Measurements from ENCODE around the gene LCN15.
"Not testable (repeated sequence)": the region's sequence is repeated elsewhere in the genome, so short reads cannot be mapped to it uniquely, and the experiment has no call there.

LCN15 gene

GRCh38 chr9:136762221-136762691, 2.1 kb downstream of the LCN15 start:
- H4K91ac ChIP-seq (ENCODE audit: low read depth, low read length, poor library complexity): no peak overlapping the region
- no peak overlapping the region for H2BK12ac ChIP-seq (ENCODE audit: low read length)
- peaks cover 11% of the 10 kb centered on the region in 2 donors for H3K4me1 ChIP-seq (ENCODE audit: control insufficient read depth in 2 of 2, insufficient read depth in 1 of 2, low read depth in 1 of 2, low read length in 2 of 2)
- no peak overlapping the region for H3K4ac ChIP-seq (ENCODE audit: low read length)
- no peaks in the 10 kb centered on the region for H3K79me1 ChIP-seq (ENCODE audit: low read depth, low read length)
- H3K9ac ChIP-seq (ENCODE audit: low read depth, low read length, poor library complexity): peak overlapping the region; percentile 51
- peaks cover 0 to 4% (median 0%) of the 10 kb centered on the region in 3 experiments for H3K27me3 ChIP-seq (ENCODE audit: control insufficient read depth in 3 of 3, insufficient read depth in 3 of 3, low read depth in 1 of 3, low read length in 3 of 3)
- H3K14ac ChIP-seq (ENCODE audit: low read length): no peak overlapping the region
- no CpG with 5 or more reads among the region's 17 CpGs for WGBS, 2 donors (ENCODE audit: extremely low coverage in 2 of 2, insufficient read length in 2 of 2, insufficient replicate concordance in 1 of 2)
- peak overlapping the region; percentile 3 for H2AK5ac ChIP-seq (ENCODE audit: low read depth, low read length)
- H2BK120ac ChIP-seq (ENCODE audit: low read depth, low read length): no peak overlapping the region
- H3K27ac ChIP-seq (replicated peaks; ENCODE audit: low read length): peak overlapping the region; percentile 48
- peak overlapping the region; percentile 62 for H2BK5ac ChIP-seq (ENCODE audit: low read length)
- H4K8ac ChIP-seq (ENCODE audit: low read depth, low read length): no peak overlapping the region
- H3K36me3 ChIP-seq (replicated peaks in 1 of 2; ENCODE audit: control insufficient read depth in 2 of 2, insufficient read depth in 2 of 2, low read length in 2 of 2): no peaks in the 10 kb centered on the region
- H3K23ac ChIP-seq (ENCODE audit: low read depth, low read length, poor library complexity): no peak overlapping the region
- H3K18ac ChIP-seq (ENCODE audit: low read length): peak overlapping the region; percentile 85
- H3K4me2 ChIP-seq (ENCODE audit: insufficient read depth, low read length, poor library complexity, severe bottlenecking): no peak overlapping the region
- peak overlapping the region; percentile 79 for H2BK15ac ChIP-seq (ENCODE audit: low read length)
- H3K9me3 ChIP-seq (replicated peaks in 1 of 2; ENCODE audit: control insufficient read depth in 2 of 2, insufficient read depth in 1 of 2, low read depth in 1 of 2, low read length in 2 of 2): no peaks in the 10 kb centered on the region
- no peak overlapping the region for H2AFZ ChIP-seq (ENCODE audit: low read length)
- DNase-seq (ENCODE audit: low spot score): no peak
- no peak overlapping the region for H3K4me3 ChIP-seq (ENCODE audit: low read length in 2 of 2)

- peak overlapping the region; percentile 98 for H2AK5ac ChIP-seq (ENCODE audit: low read depth, low read length)
- H2BK120ac ChIP-seq (ENCODE audit: low read depth, low read length): no peak overlapping the region
- no peaks in the 10 kb centered on the region for H3K36me3 ChIP-seq (replicated peaks in 1 of 2; ENCODE audit: control insufficient read depth in 2 of 2, insufficient read depth in 2 of 2, low read length in 2 of 2)
- DNase-seq (ENCODE audit: low spot score): no peak
- peaks cover 11% of the 10 kb centered on the region in 2 donors for H3K4me1 ChIP-seq (ENCODE audit: control insufficient read depth in 2 of 2, insufficient read depth in 1 of 2, low read depth in 1 of 2, low read length in 2 of 2)
- WGBS, 2 donors (ENCODE audit: extremely low coverage in 2 of 2, insufficient read length in 2 of 2, insufficient replicate concordance in 1 of 2): no CpG with 5 or more reads among the region's 13 CpGs
- H3K23ac ChIP-seq (ENCODE audit: low read depth, low read length, poor library complexity): peak overlapping the region; percentile 67
- H3K4me2 ChIP-seq (ENCODE audit: insufficient read depth, low read length, poor library complexity, severe bottlenecking): no peak overlapping the region
- H2BK15ac ChIP-seq (ENCODE audit: low read length): peak overlapping the region; percentile 79
- H3K14ac ChIP-seq (ENCODE audit: low read length): no peak overlapping the region
- H3K9ac ChIP-seq (ENCODE audit: low read depth, low read length, poor library complexity): peak overlapping the region; percentile 64
- H3K27ac ChIP-seq (replicated peaks; ENCODE audit: low read length): no peak overlapping the region
- peak overlapping the region; percentile 63 for H2BK12ac ChIP-seq (ENCODE audit: low read length)
- no peak overlapping the region for H3K4me3 ChIP-seq (ENCODE audit: low read length in 2 of 2)
- peak overlapping the region; percentile 84 for H3K18ac ChIP-seq (ENCODE audit: low read length)
- H2BK5ac ChIP-seq (ENCODE audit: low read length): peak overlapping the region; percentile 62
- no peaks in the 10 kb centered on the region for H3K79me1 ChIP-seq (ENCODE audit: low read depth, low read length)
- no peak overlapping the region for H3K4ac ChIP-seq (ENCODE audit: low read length)
- no peaks in the 10 kb centered on the region for H3K9me3 ChIP-seq (replicated peaks in 1 of 2; ENCODE audit: control insufficient read depth in 2 of 2, insufficient read depth in 1 of 2, low read depth in 1 of 2, low read length in 2 of 2)
- no peak overlapping the region for H2AFZ ChIP-seq (ENCODE audit: low read length)
- H4K91ac ChIP-seq (ENCODE audit: low read depth, low read length, poor library complexity): no peak overlapping the region
- H4K8ac ChIP-seq (ENCODE audit: low read depth, low read length): no peak overlapping the region
- H3K27me3 ChIP-seq (ENCODE audit: control insufficient read depth in 3 of 3, insufficient read depth in 3 of 3, low read depth in 1 of 3, low read length in 3 of 3): peaks cover 0 to 4% (median 0%) of the 10 kb centered on the region in 3 experiments
These were observed 2.8 kb downstream of the LCN15 start for GRCh38 chr9:136761545-136761981.

GRCh38 chr9:136760834-136761544, 3.3 kb downstream of the LCN15 start:
- not testable (repeated sequence) for DNase-seq (ENCODE audit: low spot score); H3K36me3 ChIP-seq (replicated peaks in 1 of 2; ENCODE audit: control insufficient read depth in 2 of 2, insufficient read depth in 2 of 2, low read length in 2 of 2); H2BK120ac ChIP-seq (ENCODE audit: low read depth, low read length)

GRCh38 chr9:136760424-136760823, 3.9 kb downstream of the LCN15 start:
- Histone ChIP-seq H2AFZ (ENCODE audit: low read length) (peak overlapping the region; percentile 92), H2BK15ac (ENCODE audit: low read length) (peak overlapping the region; percentile 76), H2BK5ac (ENCODE audit: low read length) (no peak overlapping the region), H3K9ac (ENCODE audit: low read depth, low read length, poor library complexity) (peak overlapping the region; percentile 38), H3K14ac (ENCODE audit: low read length) (no peak overlapping the region), H4K8ac (ENCODE audit: low read depth, low read length) (no peak overlapping the region), H3K36me3 (replicated peaks in 1 of 2; ENCODE audit: control insufficient read depth in 2 of 2, insufficient read depth in 2 of 2, low read length in 2 of 2) (no peaks in the 10 kb centered on the region), H2BK120ac (ENCODE audit: low read depth, low read length) (no peak overlapping the region), H2BK12ac (ENCODE audit: low read length) (no peak overlapping the region), H3K4ac (ENCODE audit: low read length) (no peak overlapping the region), H3K27ac (replicated peaks; ENCODE audit: low read length) (no peak overlapping the region), H3K18ac (ENCODE audit: low read length) (peak overlapping the region; percentile 6), H3K4me1 (ENCODE audit: control insufficient read depth in 2 of 2, insufficient read depth in 1 of 2, low read depth in 1 of 2, low read length in 2 of 2) (peaks cover 11% of the 10 kb centered on the region in 2 donors), H3K27me3 (ENCODE audit: control insufficient read depth in 3 of 3, insufficient read depth in 3 of 3, low read depth in 1 of 3, low read length in 3 of 3) (peaks cover 0 to 3% (median 0%) of the 10 kb centered on the region in 3 experiments), H4K91ac (ENCODE audit: low read depth, low read length, poor library complexity) (no peak overlapping the region), H3K23ac (ENCODE audit: low read depth, low read length, poor library complexity) (no peak overlapping the region), H2AK5ac (ENCODE audit: low read depth, low read length) (peak overlapping the region; percentile 7), H3K79me1 (ENCODE audit: low read depth, low read length) (no peaks in the 10 kb centered on the region), H3K4me2 (ENCODE audit: insufficient read depth, low read length, poor library complexity, severe bottlenecking) (no peak overlapping the region), H3K9me3 (replicated peaks in 1 of 2; ENCODE audit: control insufficient read depth in 2 of 2, insufficient read depth in 1 of 2, low read depth in 1 of 2, low read length in 2 of 2) (peaks cover 0 to 2% of the 10 kb centered on the region in 2 donors), H3K4me3 (ENCODE audit: low read length in 2 of 2) (no peak overlapping the region)
- no CpG with 5 or more reads among the region's 25 CpGs for WGBS, 2 donors (ENCODE audit: extremely low coverage in 2 of 2, insufficient read length in 2 of 2, insufficient replicate concordance in 1 of 2)
- DNase-seq (ENCODE audit: low spot score): no peak

More at GRCh38 chr9:136760834-136761544, 3.3 kb downstream of the LCN15 start:
- Histone ChIP-seq H2AFZ (ENCODE audit: low read length) (peak overlapping the region; percentile 92), H3K4me1 (ENCODE audit: control insufficient read depth in 2 of 2, insufficient read depth in 1 of 2, low read depth in 1 of 2, low read length in 2 of 2) (peaks cover 11% of the 10 kb centered on the region in 2 donors), H2BK15ac (ENCODE audit: low read length) (peak overlapping the region; percentile 76), H3K9ac (ENCODE audit: low read depth, low read length, poor library complexity) (peak overlapping the region; percentile 38), H3K23ac (ENCODE audit: low read depth, low read length, poor library complexity) (peak overlapping the region; percentile 34), H3K18ac (ENCODE audit: low read length) (peak overlapping the region; percentile 28)
- not testable (repeated sequence) for H4K8ac ChIP-seq (ENCODE audit: low read depth, low read length); H3K79me1 ChIP-seq (ENCODE audit: low read depth, low read length); H3K14ac ChIP-seq (ENCODE audit: low read length); H3K27ac ChIP-seq (replicated peaks; ENCODE audit: low read length); H3K4me2 ChIP-seq (ENCODE audit: insufficient read depth, low read length, poor library complexity, severe bottlenecking); H4K91ac ChIP-seq (ENCODE audit: low read depth, low read length, poor library complexity); H2AK5ac ChIP-seq (ENCODE audit: low read depth, low read length); H3K27me3 ChIP-seq (ENCODE audit: control insufficient read depth in 3 of 3, insufficient read depth in 3 of 3, low read depth in 1 of 3, low read length in 3 of 3); H3K4me3 ChIP-seq (ENCODE audit: low read length in 2 of 2); H3K4ac ChIP-seq (ENCODE audit: low read length); H3K9me3 ChIP-seq (replicated peaks in 1 of 2; ENCODE audit: control insufficient read depth in 2 of 2, insufficient read depth in 1 of 2, low read depth in 1 of 2, low read length in 2 of 2); H2BK5ac ChIP-seq (ENCODE audit: low read length); H2BK12ac ChIP-seq (ENCODE audit: low read length)
- no CpG with 5 or more reads among the region's 22 CpGs for WGBS, 2 donors (ENCODE audit: extremely low coverage in 2 of 2, insufficient read length in 2 of 2, insufficient replicate concordance in 1 of 2)

Data from neuronal stem cell (in vitro differentiated cells).